ENCODE results near the gene BEAN1.

The BEAN1 gene, protein sequence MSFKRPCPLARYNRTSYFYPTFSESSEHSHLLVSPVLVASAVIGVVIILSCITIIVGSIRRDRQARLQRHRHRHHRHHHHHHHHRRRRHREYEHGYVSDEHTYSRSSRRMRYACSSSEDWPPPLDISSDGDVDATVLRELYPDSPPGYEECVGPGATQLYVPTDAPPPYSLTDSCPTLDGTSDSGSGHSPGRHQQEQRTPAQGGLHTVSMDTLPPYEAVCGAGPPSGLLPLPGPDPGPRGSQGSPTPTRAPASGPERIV

DNA sequence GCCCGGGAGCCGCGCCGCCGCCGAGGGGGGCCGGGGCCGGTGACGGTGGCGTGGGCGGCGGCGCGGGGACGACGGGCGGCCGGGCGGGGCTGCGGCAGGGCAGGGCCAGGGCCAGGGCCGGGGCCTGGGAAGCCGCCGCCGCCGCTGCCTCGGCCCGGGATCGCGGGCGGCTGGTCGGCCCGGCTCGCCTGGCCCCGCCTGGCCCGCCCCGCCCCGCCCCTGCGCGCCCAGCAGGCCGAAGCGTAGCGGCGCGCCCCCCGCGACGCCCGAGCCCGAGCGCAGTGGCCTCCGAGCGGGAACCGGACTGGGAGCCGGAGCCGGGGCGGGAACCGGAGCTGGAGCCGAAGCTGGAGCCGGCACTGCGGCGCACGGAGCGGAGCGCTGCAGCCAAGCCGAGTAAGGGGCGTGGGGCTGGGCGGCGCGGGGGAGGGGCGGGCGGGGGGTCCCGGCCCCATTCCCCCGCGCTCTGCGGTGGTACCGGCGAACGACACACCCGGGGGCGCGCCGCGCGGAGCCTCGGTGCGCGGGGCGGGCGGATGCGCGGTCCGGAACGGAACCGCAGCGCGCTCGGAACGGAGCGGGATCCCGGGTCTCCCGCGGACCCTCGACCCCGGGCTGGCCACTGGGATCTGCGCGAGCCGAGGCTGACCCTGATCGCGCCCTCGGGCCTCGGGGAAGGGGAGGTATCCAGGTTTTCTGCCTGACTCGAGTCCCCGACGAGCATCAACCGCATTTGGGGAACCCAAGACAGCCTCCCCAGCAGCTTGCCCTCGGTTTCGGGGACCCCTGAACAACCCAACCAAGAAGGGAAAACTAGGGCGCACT lies at the start of gene BEAN1:
Gene BEAN1, plus strand, starts transcription at position 260 of the 825 bp plus-strand sequence. CDS start 10,382 bp downstream, outside the sequence.
- peak; percentile 76 for DNase-seq (ENCODE audit: low spot score)

DNA sequence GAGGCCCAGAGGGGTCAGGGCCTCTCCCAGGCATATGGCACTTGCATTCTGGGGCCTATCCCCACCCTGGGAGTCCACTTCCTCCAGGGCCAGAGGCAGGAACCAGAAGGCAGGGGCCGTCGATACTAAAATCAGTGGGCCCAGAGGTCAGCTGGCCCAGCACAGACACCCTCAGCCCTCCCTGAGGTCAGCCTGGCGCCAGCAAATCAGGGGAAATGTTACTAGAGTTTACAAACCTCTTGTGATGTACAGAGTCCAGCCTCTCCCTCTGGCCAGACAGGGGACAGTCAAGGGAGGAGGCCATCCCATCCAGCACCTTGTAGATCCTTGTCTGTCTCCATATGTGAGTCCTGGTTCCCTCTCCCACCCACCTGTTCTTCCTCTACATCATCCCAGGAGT lies 49.8 kb upstream of the BEAN1 start:
- no peak for DNase-seq (ENCODE audit: low spot score)

DNA sequence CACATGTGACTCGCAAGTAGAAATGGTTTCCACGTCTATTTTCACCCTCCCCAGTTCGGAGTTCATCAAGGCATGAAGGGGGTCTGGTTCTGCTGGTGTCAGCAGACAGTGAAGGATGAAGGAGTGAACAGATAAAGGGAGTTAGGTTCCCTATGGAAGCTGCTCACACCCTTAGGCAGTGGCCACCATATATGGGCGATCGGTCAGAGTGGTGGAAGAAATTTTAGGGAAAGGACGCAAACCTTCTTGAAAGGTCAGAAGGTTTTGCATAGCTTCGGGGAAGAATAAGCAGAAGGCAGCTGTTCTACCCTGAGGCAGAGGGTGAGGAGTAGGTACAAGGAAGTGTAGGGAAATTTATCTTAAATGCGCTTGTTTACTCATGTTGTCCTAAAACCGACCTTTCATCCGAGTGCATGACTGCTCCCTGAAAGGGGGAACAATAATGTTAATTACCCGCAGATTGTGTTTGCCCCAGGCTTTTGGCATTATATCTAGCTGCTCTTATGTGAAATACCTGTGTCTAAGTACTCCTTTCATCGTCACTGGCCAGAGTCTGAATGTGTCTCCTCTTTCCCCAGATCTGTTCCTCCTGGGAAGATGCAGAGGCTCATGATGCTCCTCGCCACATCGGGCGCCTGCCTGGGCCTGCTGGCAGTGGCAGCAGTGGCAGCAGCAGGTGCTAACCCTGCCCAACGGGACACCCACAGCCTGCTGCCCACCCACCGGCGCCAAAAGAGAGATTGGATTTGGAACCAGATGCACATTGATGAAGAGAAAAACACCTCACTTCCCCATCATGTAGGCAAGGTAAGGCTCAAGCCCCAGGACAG lies 48.1 kb upstream of the BEAN1 start:
- DNase-seq (ENCODE audit: low spot score) = no peak

DNA sequence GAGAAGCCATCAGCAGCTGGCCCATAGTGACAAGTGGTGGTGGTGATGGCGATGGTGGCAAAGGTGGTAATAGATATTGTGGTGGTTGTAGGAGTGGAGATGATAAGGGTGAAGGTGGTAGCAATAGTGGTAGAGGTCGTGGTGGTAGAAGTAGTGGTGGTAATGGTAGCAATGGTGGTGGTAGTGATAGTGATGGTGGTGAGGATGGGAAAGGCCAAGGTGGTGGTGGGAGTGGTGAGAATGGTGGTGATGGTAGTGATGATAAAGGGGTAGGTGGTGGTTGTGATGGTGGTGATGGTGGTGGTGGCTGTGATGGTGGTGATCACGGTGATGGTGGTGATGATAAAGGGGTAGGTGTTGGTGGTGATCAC lies 47.5 kb upstream of the BEAN1 start:
- no peak for DNase-seq (ENCODE audit: low spot score)

DNA sequence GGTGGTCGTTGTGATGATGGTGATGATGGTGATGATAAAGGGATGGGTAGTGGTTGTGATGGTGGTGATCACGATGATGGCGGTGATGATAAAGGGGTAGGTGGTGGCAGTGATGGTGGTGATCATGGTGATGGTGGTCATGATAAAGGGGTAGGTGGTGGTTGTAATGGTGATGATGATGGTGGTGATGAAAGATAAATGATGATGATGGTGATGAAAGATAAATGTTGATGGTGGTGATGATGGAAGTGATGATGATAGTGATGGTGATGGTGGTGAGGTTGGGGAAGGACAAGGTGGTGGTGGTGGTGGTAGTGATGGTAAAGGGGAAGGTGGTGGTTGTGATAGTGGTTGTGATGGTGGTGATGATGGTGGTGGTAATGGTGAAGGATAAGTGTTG lies 46.7 kb upstream of the BEAN1 start:
- DNase-seq (ENCODE audit: low spot score) = no peak

GRCh38 chr16:66381585-66382170 lies 45.4 kb upstream of the BEAN1 start:
- DNase-seq (ENCODE audit: low spot score) = no peak

- DNase-seq (ENCODE audit: low spot score) = no peak
These were observed 44.7 kb upstream of the BEAN1 start for GRCh38 chr16:66382171-66382965.

DNA sequence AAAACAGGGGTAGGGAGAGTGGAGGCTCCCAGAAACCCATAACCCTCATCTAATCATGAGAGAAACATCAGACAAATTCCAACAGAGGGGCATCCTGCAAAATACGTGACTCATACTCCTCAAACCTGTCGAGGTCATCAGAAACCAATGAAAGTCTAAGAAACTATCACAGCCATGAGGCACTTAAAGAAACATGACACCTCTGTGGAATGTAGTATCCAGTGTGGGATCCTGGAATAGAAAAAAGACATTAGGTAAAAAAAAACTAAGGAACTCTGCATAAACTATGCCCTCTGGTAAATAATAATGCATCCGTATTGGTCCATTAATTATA lies 44.2 kb upstream of the BEAN1 start:
- DNase-seq (ENCODE audit: low spot score) = no peak

GRCh38 chr16:66383551-66383950 lies 43.5 kb upstream of the BEAN1 start:
- no peak for DNase-seq (ENCODE audit: low spot score)

DNA sequence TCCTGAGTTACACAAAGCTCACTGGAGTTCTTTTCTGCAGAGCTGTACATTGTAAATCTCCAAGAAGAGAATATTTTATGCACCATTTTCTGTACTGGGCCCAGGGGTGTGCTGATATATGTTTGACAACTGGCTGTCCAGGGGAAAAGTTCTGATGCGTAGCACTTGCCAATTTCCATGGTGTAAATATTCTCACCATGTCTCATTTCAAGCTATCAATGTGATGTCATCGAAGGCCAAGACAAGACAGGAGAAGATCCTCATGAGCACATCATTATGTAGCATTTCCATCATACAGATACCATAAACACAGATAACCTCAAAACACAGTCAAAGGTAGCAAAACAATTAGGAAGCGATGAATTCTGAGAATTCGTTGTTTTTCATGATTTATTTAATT lies 41.7 kb upstream of the BEAN1 start:
- DNase-seq (ENCODE audit: low spot score) = no peak

- no peak for DNase-seq (ENCODE audit: low spot score)
These were observed 40.2 kb upstream of the BEAN1 start for GRCh38 chr16:66386629-66387622.

- peak; percentile 25 for DNase-seq (ENCODE audit: low spot score)
These were observed 39.2 kb upstream of the BEAN1 start for GRCh38 chr16:66387817-66388332.

DNA sequence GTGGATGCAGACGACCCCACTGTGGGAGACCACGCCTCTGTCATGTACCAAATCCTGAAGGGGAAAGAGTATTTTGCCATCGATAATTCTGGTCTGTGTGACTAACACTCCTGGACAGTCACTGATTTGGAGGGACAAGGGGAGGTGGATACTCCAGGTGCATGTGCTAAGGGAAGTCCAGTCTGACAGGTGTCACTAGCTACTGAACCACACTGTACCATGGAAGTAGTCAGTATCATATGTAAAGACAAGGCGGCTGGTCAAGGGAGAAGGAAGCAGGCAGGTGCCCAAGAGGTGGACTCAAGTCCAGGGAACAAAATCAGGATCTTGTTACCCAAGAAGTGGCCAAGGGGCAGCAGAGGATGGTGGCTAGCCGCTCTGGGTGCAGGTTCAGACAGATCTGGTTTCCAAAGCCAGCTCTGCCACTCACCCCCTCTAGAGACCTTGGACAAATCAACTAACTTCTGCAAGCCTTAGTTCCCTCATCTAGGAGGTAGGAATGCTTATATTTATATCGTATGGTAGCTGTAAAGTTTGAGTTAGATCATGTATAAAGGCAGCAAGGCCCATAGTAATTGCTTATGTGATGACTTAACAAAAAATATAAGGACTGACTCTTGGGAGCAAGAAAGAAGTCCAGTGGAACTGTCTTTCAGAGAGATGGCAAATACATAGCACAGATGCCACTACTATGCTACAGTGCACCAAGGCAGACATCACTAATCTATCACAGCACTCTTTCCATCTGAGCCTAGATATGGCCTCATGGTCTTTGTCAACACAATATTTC lies 38.5 kb upstream of the BEAN1 start:
- peak; percentile 18 for DNase-seq (ENCODE audit: low spot score)

GRCh38 chr16:66389256-66390176 lies 37.6 kb upstream of the BEAN1 start:
- peak; percentile 28 for DNase-seq (ENCODE audit: low spot score)

GRCh38 chr16:66390346-66391108 lies 36.6 kb upstream of the BEAN1 start:
- DNase-seq (ENCODE audit: low spot score) = peak; percentile 31

DNA sequence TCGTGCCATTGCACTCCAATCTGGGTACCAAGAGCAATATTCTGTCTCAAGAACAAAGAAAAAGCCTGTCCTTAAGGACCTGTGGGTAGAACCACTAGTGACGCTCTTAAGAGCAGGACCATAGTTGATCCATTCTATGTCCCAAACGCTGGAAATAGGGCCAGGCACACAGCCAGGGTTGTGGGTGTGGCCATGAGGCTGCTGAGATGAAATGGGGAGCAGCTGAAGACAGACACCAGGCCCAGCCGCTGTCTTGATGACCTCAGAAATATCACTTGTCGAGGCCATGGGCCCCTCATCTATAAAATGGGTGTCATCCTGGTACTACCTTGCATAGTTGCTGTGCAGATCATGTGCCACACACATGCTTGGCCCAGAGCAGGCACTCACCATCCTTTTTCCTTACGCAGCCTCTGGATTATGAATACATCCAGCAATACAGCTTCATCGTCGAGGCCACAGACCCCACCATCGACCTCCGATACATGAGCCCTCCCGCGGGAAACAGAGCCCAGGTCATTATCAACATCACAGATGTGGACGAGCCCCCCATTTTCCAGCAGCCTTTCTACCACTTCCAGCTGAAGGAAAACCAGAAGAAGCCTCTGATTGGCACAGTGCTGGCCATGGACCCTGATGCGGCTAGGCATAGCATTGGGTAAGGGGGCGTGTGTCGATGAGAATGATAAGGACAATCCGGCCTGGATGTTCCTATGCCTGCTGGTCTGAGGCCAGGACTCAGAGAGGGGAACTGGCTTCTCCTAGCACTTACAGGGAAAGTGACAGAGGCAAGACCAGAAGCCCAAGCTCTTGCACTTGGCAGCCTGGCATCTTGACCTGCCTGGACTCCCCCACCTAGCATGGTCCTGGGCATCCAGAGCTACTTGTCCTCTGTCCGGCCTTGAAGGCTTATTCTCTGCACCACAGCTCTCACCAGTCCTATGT lies 35.1 kb upstream of the BEAN1 start:
- DNase-seq (ENCODE audit: low spot score) = peak; percentile 24

All from ecto neural progenitor cell (in vitro differentiated cells).